NCI-H2107 treated with DMSO at 0.1 percent for 48 hours (cell line): ENCODE measurements around the gene GJA10.
"Not testable (repeated sequence)": the region's sequence is repeated elsewhere in the genome, so short reads cannot be mapped to it uniquely, and the experiment has no call there.

Source experiments
- DNase-seq: peaks from one replicate; lab custom pipeline; 2025; ENCODE audit not compliant: unreplicated experiment; lab: John Stamatoyannopoulos, UW

GJA10 gene

GRCh38 chr6:89894169-89894568 lies at the start of gene GJA10:
TSS of gene GJA10 (plus strand) at chr6:89894469. CDS start at chr6:89894469, 0 bp downstream.
- no peak for DNase-seq

GRCh38 chr6:89847513-89847912 lies 46.8 kb upstream of the GJA10 start:
- not testable (repeated sequence) for DNase-seq

GRCh38 chr6:89853068-89853467 lies 41.2 kb upstream of the GJA10 start:
- DNase-seq, result no peak

GRCh38 chr6:89858041-89858440 lies 36.2 kb upstream of the GJA10 start:
- DNase-seq, result no peak

GRCh38 chr6:89859744-89860143 lies 34.5 kb upstream of the GJA10 start:
- DNase-seq, result no peak

GRCh38 chr6:89862273-89862672 lies 32.0 kb upstream of the GJA10 start:
- no peak for DNase-seq

- DNase-seq, result no peak
These were observed 31.6 kb upstream of the GJA10 start for GRCh38 chr6:89862698-89863097.

- no peak for DNase-seq
These were observed 28.1 kb upstream of the GJA10 start for GRCh38 chr6:89866024-89866678.

- no peak for DNase-seq
These were observed 20.5 kb upstream of the GJA10 start for GRCh38 chr6:89873721-89874120.

GRCh38 chr6:89874438-89874837 lies 19.8 kb upstream of the GJA10 start:
- no peak for DNase-seq

- DNase-seq, result no peak
These were observed 7.7 kb upstream of the GJA10 start for GRCh38 chr6:89886378-89887120.

GRCh38 chr6:89887452-89888137 lies 6.7 kb upstream of the GJA10 start:
- no peak for DNase-seq

GRCh38 chr6:89888138-89888514 lies 6.1 kb upstream of the GJA10 start:
- no peak for DNase-seq

- DNase-seq, result no peak
These were observed 5.4 kb upstream of the GJA10 start for GRCh38 chr6:89888871-89889270.

- not testable (repeated sequence) for DNase-seq
These were observed 3.3 kb upstream of the GJA10 start for GRCh38 chr6:89890845-89891528.

GRCh38 chr6:89892577-89892976 lies 1.7 kb upstream of the GJA10 start:
- not testable (repeated sequence) for DNase-seq

- no peak for DNase-seq
These were observed 1.1 kb downstream of the GJA10 start for GRCh38 chr6:89895276-89895874.

- not testable (repeated sequence) for DNase-seq
These were observed 16.0 kb downstream of the GJA10 start for GRCh38 chr6:89910001-89910901.

GRCh38 chr6:89910902-89911240 lies 16.6 kb downstream of the GJA10 start:
- DNase-seq, result no peak
